K562 (cell line): Measurements from ENCODE around the gene MEF2C.

Experiments used
- CTCF ChIP-seq, 3 experiments: IDR thresholded peaks in 2 of 3; conservative IDR thresholded peaks in 1 of 3; 2 replicates each; pipeline ENCODE4 v1.5.1; 2011 to 2012; ENCODE audit warnings: low read length in 3 of 3, mild to moderate bottlenecking in 3 of 3, control low read depth in 2 of 3, improper control_type of control experiment in 1 of 3, inconsistent platforms in 1 of 3, low read depth in 1 of 3, mixed read lengths in 1 of 3, moderate library complexity in 1 of 3; ENCODE audit not compliant: insufficient read depth in 2 of 3
- EP300 ChIP-seq: IDR thresholded peaks from 2 replicates; pipeline ENCODE4 v1.6.1; 2012; ENCODE audit warnings: low read length, improper control_type of control experiment
- HSF4 ChIP-seq: fragments of 250-450 bp; sonication (Bioruptor Pico); IDR thresholded peaks from 2 replicates; pipeline ENCODE4 v2.1.2; 2022; ENCODE audit warnings: mild to moderate bottlenecking, moderate library complexity, borderline replicate concordance
- IFI16 ChIP-seq: fragments of 250-450 bp; sonication (Bioruptor Pico); IDR thresholded peaks from 2 replicates; pipeline ENCODE4 v2.1.2; 2022; ENCODE audit warnings: mild to moderate bottlenecking, inconsistent platforms
- MITF ChIP-seq: IDR thresholded peaks from 2 replicates; pipeline ENCODE4 v1.6.1; 2014; ENCODE audit warnings: antibody characterized with exemption
- NR1H2 ChIP-seq: sonication (generic); formaldehyde crosslinking; IDR thresholded peaks from 2 replicates; pipeline ENCODE4 v1.4.0; 2020; ENCODE audit warnings: mild to moderate bottlenecking, missing genetic modification reagents
- POLR2AphosphoS5 ChIP-seq: IDR thresholded peaks from 2 replicates; pipeline ENCODE4 v1.6.1; 2011; ENCODE audit warnings: mild to moderate bottlenecking, low read depth, low read length, moderate library complexity; ENCODE audit not compliant: control insufficient read depth, insufficient read depth
- SMARCB1 ChIP-seq: IDR thresholded peaks from 2 replicates; pipeline ENCODE4 v1.6.1; 2011; ENCODE audit warnings: improper control_type of control experiment, low read depth; ENCODE audit not compliant: insufficient read length
- TAF1 ChIP-seq: IDR thresholded peaks from 2 replicates; pipeline ENCODE4 v1.6.1; 2011; ENCODE audit warnings: mild to moderate bottlenecking, low read length, moderate library complexity; ENCODE audit not compliant: insufficient read depth, control insufficient read depth, severe bottlenecking; ENCODE audit errors: extremely low read depth
- TARDBP ChIP-seq: fragments of 450-650 bp; IDR thresholded peaks from 2 replicates; pipeline ENCODE4 v1.6.1; 2016
- TFAM ChIP-seq: fragments of 250-450 bp; sonication (Bioruptor Pico); conservative IDR thresholded peaks from 2 replicates; pipeline ENCODE4 v1.5.0; 2021; ENCODE audit warnings: mild to moderate bottlenecking, moderate library complexity
- ZBTB11 ChIP-seq, 3 experiments: fragments of 200-800 bp in 1 of 3; fragments of 250-450 bp in 1 of 3; fragments of 450-650 bp in 1 of 3; sonication (Bioruptor Pico) in 1 of 3; sonication (Bioruptor generic) in 1 of 3; formaldehyde crosslinking in 1 of 3; IDR thresholded peaks; 2 replicates each; pipeline versions ENCODE4 v1.6.1 to v1.8.0; 2016 to 2022; ENCODE audit warnings: mild to moderate bottlenecking in 2 of 3, missing genetic modification characterization in 2 of 3, missing compliant biosample characterization in 1 of 3, moderate library complexity in 1 of 3
- ZNF232 ChIP-seq: sonication (generic); formaldehyde crosslinking; IDR thresholded peaks from 2 replicates; pipeline ENCODE4 v1.8.0; 2022; ENCODE audit warnings: mild to moderate bottlenecking, missing genetic modification reagents
- ZSCAN29 ChIP-seq: fragments of 450-650 bp; IDR thresholded peaks from 2 replicates; pipeline ENCODE4 v1.6.1; 2017

GRCh38 chr5:88831816-88832215, 51.2 kb downstream of the MEF2C start:
- TF ChIP-seq CTCF (IDR thresholded peaks at IDR 0.05 in 2 of 3, conservative IDR thresholded peaks at IDR 0.05 in 1 of 3; ENCODE audit: insufficient read depth in 2 of 3, low read depth in 1 of 3, low read length in 3 of 3) (no peak), POLR2AphosphoS5 (no peak), TAF1 (no peak), MITF (no peak), ZNF232 (CRISPR knock-in tag) (no peak), EP300 (no peak), TFAM (CRISPR knock-in tag) (no peak), SMARCB1 (no peak), ZSCAN29 (no peak), TARDBP (no peak), NR1H2 (CRISPR knock-in tag) (no peak), HSF4 (CRISPR knock-in tag) (no peak), ZBTB11 (CRISPR knock-in tag; IDR thresholded peaks at IDR 0.05) (no peak), IFI16 (CRISPR knock-in tag) (no peak)
